MG63 (cell line): ENCODE measurements around the gene PSMD12. TPM values are rescaled to one million over a fixed set of nuclear protein-coding genes. Genes with fewer than 3 reads are reported as not detected.

Experiments used
- DNase-seq: peaks from one replicate; pipeline ENCODE4 v3.0.0-alpha.2; 2020
- H3K27me3 ChIP-seq: fragments of 250-450 bp; sonication (Bioruptor Pico); 2 replicates; pipeline ENCODE4 v1.5.1; 2020; ENCODE audit warnings: mild to moderate bottlenecking, moderate library complexity
- H3K36me3 ChIP-seq: fragments of 250-450 bp; sonication (Bioruptor Pico); 2 replicates; pipeline ENCODE4 v1.5.1; 2020; ENCODE audit warnings: mild to moderate bottlenecking, moderate library complexity
- H3K4me3 ChIP-seq: fragments of 250-450 bp; sonication (Bioruptor Pico); 2 replicates; pipeline ENCODE4 v1.5.1; 2020; ENCODE audit warnings: mild to moderate bottlenecking, moderate library complexity
- H3K9me3 ChIP-seq: fragments of 250-450 bp; sonication (Bioruptor Pico); 2 replicates; pipeline ENCODE4 v1.5.1; 2020; ENCODE audit warnings: mild to moderate bottlenecking, moderate library complexity
- total RNA-seq: library from RNA; depleted of rRNA; stranded (reverse); fragments of >200 nt; shearing (Covaris generic); gene quantifications from 2 replicates; pipeline ENCODE4 v1.2.3, GENCODE V29; 2014; ENCODE audit warnings: low replicate concordance; rRNA removed

PSMD12 gene
- total RNA-seq, 1 experiment from 2014 or later: 20.5 TPM

DNA sequence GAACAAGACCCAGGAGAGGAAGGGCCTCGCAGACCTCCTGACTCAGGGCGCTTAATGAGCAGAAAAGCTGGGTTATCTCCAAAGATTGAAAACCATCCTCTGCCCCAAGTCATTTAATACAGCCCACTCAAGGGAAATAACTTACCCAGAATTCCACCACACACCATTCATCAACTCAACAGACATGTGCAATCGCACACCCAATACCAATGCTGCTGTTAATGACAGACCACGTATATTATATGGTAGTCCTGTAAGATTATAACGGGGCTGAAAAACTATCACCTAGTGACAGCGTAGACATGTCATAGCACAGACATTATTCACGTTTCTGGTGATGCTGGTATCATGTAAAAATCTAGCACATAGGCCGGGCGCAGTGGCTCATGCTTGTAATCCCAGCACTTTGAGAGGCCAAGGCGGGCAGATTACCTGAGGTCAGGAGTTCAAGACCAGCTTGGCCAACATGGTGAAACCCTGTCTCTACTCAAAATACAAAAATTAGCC is 68.9 kb downstream of the PSMD12 start:
- Histone ChIP-seq H3K27me3 (no peaks in the 10 kb centered on the region), H3K4me3 (no peak overlapping the region), H3K36me3 (no peaks in the 10 kb centered on the region), H3K9me3 (no peaks in the 10 kb centered on the region)
- DNase-seq: no peak

DNA sequence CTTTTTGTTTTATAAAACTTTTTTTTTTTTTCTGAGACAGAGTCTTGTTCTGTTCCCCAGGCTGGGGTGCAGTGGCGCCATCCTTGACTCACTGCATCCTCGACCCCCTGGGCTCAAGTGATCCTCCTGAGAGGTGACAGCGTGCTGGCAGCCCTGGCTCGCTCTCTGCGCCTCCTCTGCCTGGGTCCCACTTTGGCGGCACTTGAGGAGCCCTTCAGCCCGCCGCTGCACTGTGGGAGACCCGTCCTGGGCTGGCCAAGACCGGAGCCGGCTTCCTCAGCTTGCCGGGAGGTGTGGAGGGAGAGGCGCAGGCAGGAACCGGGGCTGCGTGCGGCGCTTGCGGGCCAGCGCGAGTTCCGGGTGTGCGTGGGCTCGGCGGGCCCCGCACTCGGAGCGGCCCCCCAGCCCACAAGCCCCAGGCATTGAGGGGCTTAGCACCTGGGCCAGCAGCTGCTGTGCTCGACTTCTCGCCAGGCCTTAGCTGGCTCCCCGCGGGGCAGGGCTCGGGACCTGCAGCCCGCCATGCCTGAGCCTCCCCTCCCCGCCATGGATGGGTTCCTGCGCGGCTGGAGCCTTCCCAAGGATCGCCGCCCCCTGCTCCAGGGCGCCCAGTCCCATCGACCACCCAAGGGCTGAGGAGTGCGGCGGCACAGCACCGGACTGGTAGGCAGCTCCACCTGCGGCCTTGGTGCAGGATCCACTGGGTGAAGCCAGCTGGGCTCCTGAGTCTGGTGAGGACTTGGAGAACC is 71.8 kb downstream of the PSMD12 start:
- DNase-seq: no peak
- H3K4me3 ChIP-seq: no peak overlapping the region
- no peaks in the 10 kb centered on the region for H3K9me3 ChIP-seq
- H3K36me3 ChIP-seq: no peaks in the 10 kb centered on the region
- H3K27me3 ChIP-seq: no peaks in the 10 kb centered on the region

DNA sequence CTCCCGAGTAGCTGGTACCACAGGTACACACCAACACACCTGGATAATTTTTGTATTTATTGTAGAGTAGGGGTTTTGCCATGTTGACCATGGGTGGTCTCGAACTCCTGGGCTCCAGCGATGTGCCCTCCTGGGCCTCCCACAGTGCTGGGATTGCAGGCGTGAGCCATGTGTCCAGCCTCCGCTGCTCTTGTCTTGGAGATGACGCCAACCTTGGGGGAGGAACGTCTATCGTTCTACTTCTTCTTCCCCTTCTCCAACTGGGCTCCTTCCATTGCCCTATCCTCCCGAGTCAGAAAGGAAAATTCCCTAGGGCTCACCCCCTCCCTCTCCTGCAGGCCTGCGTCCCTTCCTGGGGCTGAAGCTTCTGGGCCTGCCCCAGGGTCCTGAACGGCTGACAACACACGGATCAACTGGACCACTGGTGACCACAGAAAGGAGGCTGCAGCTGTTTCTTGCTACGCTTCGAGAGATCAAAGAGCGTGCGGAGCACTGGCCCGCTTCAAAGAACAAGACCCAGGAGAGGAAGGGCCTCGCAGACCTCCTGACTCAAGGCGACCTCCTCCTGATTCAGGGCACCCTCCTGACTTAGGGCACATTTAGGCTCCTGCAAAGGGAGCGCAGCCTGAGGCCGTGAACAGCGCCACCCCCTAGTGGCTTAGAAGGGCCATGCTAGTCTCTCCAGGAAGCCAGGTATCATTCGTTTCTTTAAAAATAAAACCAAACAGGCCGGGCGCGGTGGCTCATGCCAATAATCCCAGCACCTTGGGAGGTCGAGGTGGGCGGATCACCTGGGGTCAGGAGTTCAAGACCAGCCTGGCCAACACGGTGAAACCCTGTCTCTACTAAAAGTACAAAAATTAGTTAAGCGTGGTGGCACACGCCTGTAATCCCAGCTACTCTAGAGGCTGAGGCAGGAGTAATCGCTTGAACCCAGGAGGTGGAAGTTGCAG is 72.8 kb downstream of the PSMD12 start:
- Histone ChIP-seq H3K9me3 (no peaks in the 10 kb centered on the region), H3K4me3 (no peak overlapping the region), H3K27me3 (no peaks in the 10 kb centered on the region), H3K36me3 (no peaks in the 10 kb centered on the region)
- DNase-seq: peak; percentile 22

DNA sequence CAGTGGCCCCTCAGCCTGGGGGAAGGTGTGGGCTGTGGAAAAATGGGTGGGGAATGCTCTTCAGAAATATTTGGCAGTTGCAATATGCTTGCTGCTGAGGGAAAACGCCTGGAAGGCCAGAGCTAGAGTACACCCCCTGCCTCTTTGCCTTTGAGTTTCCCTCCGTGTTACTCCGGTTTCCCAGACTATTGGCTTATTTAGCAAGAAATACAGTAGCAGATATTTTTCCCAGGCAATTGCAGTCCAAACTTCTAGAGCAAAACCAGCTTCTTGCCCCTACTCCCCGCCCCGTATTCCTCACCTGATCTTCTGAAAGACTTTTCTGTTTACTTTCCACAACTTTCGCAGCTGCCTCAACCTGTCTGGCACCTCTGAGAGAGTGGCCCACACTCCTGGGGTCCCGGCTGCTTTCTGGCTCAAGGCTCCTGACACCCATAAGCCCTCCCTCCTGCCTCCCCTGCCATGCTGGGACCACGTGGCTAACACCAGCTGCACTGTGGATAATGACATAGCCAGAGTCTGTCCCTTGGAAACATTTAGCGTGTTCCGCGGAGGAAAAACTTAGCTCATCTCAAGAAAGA is 75.6 kb downstream of the PSMD12 start:
- Histone ChIP-seq H3K4me3 (no peak overlapping the region), H3K9me3 (no peaks in the 10 kb centered on the region), H3K27me3 (no peaks in the 10 kb centered on the region), H3K36me3 (no peaks in the 10 kb centered on the region)
- no peak for DNase-seq

DNA sequence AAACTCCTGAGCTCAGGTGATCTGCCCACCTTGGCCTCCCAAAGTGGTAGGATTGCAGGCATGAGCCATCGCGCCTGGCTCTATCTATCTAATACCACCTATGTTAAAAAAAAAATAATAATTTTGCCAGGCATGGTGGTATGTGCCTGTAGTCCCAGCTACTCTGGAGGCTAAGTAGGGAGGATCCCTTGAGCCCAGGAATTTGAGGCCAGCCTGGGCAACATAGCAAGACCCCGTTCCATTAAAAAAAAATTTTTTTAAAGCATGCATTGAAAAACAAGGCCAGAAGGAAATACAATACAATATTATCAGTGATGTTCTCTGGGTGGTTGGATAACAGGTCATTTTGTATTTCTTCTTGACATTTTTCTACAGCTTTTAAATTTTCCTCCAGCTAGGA is 76.1 kb downstream of the PSMD12 start:
- Histone ChIP-seq H3K27me3 (no peaks in the 10 kb centered on the region), H3K36me3 (no peaks in the 10 kb centered on the region)

DNA sequence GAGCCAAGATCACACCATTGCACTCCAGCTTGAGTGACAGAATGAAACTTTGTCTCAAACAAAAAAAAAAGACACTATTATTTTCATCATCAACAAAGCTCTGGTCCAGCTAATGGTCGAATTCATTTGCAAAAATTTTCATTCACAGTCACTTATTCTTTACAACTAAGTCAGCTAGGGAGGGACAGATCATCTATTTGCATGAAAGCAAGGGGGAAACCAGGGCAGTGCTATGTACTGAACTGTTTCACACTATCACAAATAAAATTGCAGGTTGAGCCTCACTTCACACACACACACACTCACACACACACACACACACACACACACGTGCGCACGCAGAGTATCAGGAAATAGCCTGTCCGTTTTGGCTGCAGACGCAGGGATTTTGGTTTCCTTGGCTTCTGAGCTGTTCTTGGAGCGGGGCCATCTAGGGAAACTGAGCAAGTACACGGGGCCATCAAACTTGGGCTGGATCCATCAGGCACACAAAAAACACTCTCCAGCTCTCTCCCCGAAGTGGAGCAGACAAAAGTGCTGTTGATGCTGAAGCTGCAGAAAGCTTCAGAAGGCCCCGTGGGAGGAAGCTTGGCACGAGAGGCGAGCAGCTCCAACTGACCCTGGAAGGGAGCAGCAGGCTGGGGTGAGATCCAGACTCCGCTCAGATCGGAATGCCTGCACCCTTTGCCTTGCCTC is 77.0 kb downstream of the PSMD12 start:
- H3K9me3 ChIP-seq: no peaks in the 10 kb centered on the region
- no peaks in the 10 kb centered on the region for H3K36me3 ChIP-seq
- DNase-seq: peak; percentile 70
- H3K27me3 ChIP-seq: no peaks in the 10 kb centered on the region
- no peak overlapping the region for H3K4me3 ChIP-seq

More for the DNA sequence above, 76.1 kb downstream of the PSMD12 start:
- H3K9me3 ChIP-seq: no peaks in the 10 kb centered on the region
- no peak overlapping the region for H3K4me3 ChIP-seq
- no peak for DNase-seq

Other genes starting within 250 kb of the PSMD12 start
- gene HELZ, start 121.4 kb downstream of the PSMD12 start, total RNA-seq: 13.0 and 32.3 TPM in 2 replicates
- gene PITPNC1, start 10.7 kb upstream of the PSMD12 start, total RNA-seq: 0.49 and 0.99 TPM in 2 replicates